Measurements from ENCODE around the gene SLC35F4. TPM values are rescaled to one million over a fixed set of nuclear protein-coding genes. Genes with fewer than 3 reads are reported as not detected.

SLC35F4 gene
- total and polyA plus RNA-seq, 12 donors = 0.22 TPM; not detected in 11

GRCh38 chr14:57870686-57871457 lies 5.0 kb upstream of the SLC35F4 start:
- H3K27me3 ChIP-seq = peaks cover 34% of the 10 kb centered on the region
- no peak for TF ChIP-seq POLR2A (IDR thresholded peaks at IDR 0.05)
- TF ChIP-seq CTCF (IDR thresholded peaks at IDR 0.05) = no peak
- intact Hi-C loops (cut with DNase I) = loop anchor here in 1 of 2 donors (10.0 kb wide), 2 partner anchors 176 to 194 kb away; no protein-coding TSS in a partner anchor
- no peaks in the 10 kb centered on the region for H3K4me1 ChIP-seq (replicated peaks in 1 of 2)
- no peaks in the 10 kb centered on the region for H3K9me3 ChIP-seq (replicated peaks in 1 of 3)
- H3K4me3 ChIP-seq = no peak overlapping the region
- WGBS, 4 donors = 31 to 61% (median 48%) methylated on average over 2 to 3 of the region's 3 CpGs
- no peaks in the 10 kb centered on the region for H3K36me3 ChIP-seq (replicated peaks in 1 of 2)
- H3K27ac ChIP-seq = no peak overlapping the region
- no peak for DNase-seq

GRCh38 chr14:57869617-57870016 lies 3.7 kb upstream of the SLC35F4 start:
- TF ChIP-seq CTCF (IDR thresholded peaks at IDR 0.05) = no peak
- no peak for TF ChIP-seq POLR2A (IDR thresholded peaks at IDR 0.05)
- intact Hi-C loops (cut with DNase I) = loop anchor here in 1 of 2 donors (10.0 kb wide), 2 partner anchors 175 to 195 kb away; no protein-coding TSS in a partner anchor
- H3K4me1 ChIP-seq (replicated peaks in 1 of 2) = peaks cover 0 to 8% of the 10 kb centered on the region in 2 donors
- H3K27me3 ChIP-seq = peaks cover 47% of the 10 kb centered on the region
- no peaks in the 10 kb centered on the region for H3K36me3 ChIP-seq (replicated peaks in 1 of 2)
- no peak for DNase-seq
- H3K9me3 ChIP-seq (replicated peaks in 1 of 3) = no peaks in the 10 kb centered on the region
- no peak overlapping the region for H3K4me3 ChIP-seq
- H3K27ac ChIP-seq = no peak overlapping the region

- DNase-seq = no peak
- 13 to 18% (median 16%) methylated on average over 18 to 19 of the region's 19 CpGs for WGBS, 4 donors
- Histone ChIP-seq H3K9me3 (replicated peaks in 1 of 3) (no peaks in the 10 kb centered on the region), H3K4me1 (replicated peaks in 1 of 2) (peaks cover 0 to 8% of the 10 kb centered on the region in 2 donors), H3K4me3 (no peak overlapping the region), H3K27me3 (peaks cover 50% of the 10 kb centered on the region), H3K27ac (no peak overlapping the region), H3K36me3 (replicated peaks in 1 of 2) (no peaks in the 10 kb centered on the region)
- TF ChIP-seq POLR2A (IDR thresholded peaks at IDR 0.05) (no peak), CTCF (IDR thresholded peaks at IDR 0.05) (no peak)
- intact Hi-C loops (cut with DNase I) = no loop called here
These were observed 360 bp upstream of the SLC35F4 start for GRCh38 chr14:57866199-57866705.

GRCh38 chr14:57865066-57865402 lies 858 bp downstream of the SLC35F4 start:
- no peak for DNase-seq
- Histone ChIP-seq H3K27me3 (peaks cover 41% of the 10 kb centered on the region), H3K9me3 (replicated peaks in 1 of 3) (no peaks in the 10 kb centered on the region), H3K36me3 (replicated peaks in 1 of 2) (no peaks in the 10 kb centered on the region), H3K4me3 (no peak overlapping the region), H3K4me1 (replicated peaks in 1 of 2) (peaks cover 0 to 8% of the 10 kb centered on the region in 2 donors), H3K27ac (no peak overlapping the region)
- TF ChIP-seq CTCF (IDR thresholded peaks at IDR 0.05) = no peak
- TF ChIP-seq POLR2A (IDR thresholded peaks at IDR 0.05) = no peak
- intact Hi-C loops (cut with DNase I) = no loop called here
- 0 to 5% (median 3%) methylated on average over 5 to 23 of the region's 23 CpGs for WGBS, 4 donors

All from adrenal gland (tissue), 12 donors.